GM03348 (cell line): Measurements from ENCODE around the gene SMYD3.
"Not testable (repeated sequence)": the region's sequence is repeated elsewhere in the genome, so short reads cannot be mapped to it uniquely, and the experiment has no call there.

ENCODE experiments used
- DNase-seq: peaks from one replicate; pipeline ENCODE4 v3.0.0; 2012; ENCODE audit warnings: low spot score

SMYD3 gene

DNA sequence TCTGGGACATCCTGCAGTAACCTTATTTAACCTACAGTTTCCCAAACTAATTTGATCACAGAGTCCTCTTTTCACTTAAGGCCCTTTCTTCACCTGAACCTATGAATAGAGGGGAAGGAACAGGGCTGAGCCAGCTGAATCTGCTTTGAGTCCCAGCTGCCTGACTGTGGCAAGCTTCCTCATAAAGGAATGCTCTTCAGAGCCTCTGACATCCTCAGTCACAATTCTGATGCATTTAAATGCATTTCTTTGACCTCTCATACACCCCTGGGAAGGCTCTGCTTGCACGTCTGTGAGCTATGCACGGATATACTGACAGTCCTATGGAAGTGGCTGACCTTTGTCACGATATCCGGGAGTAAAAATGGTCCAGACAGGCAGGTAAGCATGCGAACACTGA lies 673.1 kb downstream of the SMYD3 start:
- DNase-seq = no peak

DNA sequence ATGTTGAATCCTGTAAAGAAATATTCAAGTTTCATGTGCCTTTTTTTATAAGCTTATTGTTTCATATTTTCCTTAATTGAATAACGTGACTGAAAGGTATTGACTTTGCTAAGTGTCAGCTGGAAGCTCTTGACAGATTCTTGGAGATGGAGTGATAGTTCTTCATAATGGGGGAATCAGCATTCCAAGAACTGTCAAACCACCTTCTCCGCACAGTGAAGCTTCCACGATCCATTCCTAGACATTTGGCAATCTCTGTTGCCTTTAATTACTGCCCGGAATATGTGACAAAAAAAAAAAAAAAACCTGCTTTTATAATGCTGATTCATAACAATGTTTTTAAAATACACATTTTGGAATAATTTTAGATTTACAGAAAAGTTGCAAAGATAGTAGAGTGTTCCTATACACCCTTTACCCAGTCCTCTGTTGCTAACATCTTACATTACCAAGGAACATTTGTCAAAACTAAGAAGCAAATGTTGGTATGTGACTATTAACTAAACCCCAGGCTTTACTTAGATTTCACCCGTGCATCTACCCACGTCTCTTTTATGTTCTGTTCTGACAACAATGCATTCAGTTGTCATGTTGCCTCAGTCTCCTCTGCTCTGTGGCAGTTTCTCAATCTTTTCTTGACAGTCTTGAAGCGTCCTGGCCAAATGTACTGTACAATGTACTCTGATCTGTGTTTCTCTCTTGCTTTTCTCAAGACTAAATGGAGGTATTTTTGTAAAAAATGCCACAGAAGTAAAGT lies 674.1 kb downstream of the SMYD3 start:
- no peak for DNase-seq

DNA sequence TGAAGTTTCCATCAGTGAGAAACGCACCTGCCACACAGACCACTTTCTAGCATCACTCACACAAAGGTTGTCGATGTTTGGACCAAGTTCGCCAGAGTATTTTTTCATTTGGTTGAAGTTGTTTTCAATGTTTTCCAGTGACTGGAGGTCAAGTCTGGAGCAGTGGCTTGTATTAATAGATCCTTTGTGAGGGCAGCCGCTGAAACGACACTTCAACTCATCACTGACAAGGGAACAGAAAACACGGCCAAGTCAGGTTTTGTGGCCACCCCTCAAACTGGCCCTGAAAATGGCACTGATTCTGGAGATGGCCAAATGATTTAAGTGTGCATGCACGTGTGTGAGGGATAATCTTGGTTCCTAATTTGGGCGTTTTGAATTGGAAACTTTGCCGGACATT lies 675.6 kb downstream of the SMYD3 start:
- no peak for DNase-seq

DNA sequence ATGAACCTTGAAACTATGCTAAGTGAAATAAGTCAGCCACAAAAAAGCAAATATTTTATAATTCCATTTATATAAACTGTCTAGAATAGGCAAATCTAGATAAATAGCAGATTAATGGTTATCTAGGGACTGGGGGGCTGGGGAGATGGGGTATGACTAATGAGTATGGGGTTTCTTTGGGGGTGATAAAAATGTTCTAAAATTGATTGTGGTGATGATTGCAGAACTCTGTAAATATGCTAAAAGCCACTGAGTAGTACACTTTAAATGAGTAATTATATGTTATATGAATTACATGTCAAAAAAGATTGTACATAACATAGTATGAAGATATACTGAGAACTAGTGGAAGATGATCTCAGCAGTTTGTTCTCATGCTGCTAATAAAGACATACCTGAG lies 677.3 kb downstream of the SMYD3 start:
- DNase-seq = no peak

DNA sequence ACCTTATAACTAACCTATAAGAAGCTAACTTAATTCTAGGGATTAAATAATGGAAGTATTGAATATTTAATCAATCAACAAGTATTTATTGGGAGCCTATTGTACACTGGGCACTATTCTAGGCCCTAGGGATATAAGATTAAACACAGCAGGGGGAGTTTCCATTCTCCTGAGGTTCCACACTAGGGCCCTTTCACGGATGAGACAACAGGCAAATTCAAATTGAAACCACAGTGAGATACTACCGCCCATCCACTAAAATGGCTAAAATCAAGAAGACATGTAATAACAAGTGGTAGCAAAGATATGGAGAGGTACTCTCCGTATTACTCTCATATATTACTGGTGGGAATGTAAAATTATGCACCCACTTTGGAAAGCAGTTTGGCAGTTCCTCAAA lies 677.9 kb downstream of the SMYD3 start:
- no peak for DNase-seq

DNA sequence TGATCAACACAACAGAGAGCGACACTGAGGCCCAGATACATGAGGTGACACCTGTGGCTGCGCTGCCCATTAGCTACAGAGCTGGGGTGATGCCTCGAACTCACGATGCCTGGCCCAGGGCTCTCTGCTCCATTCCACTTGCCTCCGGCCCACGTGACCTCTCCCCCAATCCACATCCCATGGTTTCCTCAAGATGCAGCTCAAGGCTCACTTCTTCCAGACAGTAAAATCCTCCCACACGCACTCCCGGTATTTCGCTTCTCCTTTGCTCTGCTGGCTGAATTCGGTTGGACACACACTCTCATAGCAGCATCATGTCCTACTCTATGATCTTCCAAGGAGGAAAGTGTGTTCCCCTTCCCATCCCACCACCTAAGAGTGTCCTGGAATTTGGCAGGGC lies 679.8 kb downstream of the SMYD3 start:
- DNase-seq = no peak

DNA sequence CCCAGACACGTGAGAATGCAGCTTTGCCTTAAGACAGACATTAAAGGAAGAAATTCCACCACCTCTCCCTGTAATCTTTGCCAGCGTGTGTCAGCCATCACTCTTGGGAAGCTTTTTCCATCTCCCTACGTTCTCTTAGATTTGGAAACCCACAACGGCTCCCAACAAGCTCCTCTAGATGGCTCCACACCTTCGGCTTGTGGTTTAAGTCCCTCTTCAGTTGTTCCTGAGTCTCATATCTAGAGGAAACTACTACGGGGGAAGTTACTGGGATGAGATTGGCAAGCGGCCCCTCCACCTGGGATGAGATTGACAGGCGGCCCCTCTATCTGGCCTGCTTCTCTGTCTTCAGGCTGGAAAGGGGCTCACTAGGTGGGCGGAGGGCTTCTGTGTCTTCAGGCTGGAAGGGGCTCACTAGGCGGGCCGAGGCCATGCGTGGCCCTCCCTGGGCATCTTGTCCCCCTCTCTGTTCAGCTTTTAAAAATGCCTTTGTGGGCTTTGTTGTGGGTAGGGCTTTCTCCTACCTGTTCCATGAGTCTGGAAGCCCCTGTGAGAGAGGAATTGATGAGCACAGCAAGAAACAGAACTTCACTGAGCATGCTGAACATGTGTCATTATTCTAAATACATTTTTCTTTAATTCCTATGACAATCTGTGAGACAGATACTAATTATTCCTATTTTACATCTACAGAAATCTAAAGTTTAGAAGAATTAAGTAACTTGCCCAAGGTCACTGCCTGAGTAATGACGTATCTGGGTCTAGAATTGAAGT lies 681.8 kb downstream of the SMYD3 start:
- peak; percentile 59 for DNase-seq

DNA sequence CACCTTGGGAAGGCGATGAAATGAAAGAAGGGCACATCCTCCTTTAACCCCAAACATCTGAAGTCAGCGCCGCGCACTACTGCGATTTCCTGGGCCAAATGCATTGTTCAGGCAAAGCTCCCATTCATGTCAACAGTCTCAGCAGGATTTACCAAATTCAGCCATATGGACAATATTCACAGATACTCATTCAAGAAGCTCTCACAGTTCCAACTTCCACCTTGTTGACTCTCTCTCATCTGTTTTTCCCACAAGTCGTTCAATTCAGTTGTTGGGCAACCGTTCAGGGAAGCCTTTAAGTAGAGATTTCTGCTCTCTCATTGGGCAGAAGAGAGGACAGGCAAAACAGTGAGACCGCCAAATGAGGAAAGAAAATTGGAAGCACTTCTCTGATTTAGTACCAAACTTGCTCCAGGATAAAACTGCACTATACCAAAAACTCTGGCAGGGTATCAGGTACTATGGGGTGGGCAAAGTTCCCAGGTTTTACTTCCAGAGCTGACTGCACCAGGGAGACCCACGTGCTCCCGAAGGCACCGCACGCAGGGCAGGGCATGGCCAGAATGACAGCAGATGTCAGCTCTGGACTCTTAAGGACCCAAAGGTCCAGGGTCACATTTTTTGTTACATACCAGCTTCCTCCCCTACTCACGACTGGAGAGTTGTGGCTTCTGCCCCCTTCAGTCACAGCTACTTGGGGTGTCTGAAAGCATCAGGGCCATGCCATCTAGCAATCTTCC lies 683.5 kb downstream of the SMYD3 start:
- DNase-seq = no peak

DNA sequence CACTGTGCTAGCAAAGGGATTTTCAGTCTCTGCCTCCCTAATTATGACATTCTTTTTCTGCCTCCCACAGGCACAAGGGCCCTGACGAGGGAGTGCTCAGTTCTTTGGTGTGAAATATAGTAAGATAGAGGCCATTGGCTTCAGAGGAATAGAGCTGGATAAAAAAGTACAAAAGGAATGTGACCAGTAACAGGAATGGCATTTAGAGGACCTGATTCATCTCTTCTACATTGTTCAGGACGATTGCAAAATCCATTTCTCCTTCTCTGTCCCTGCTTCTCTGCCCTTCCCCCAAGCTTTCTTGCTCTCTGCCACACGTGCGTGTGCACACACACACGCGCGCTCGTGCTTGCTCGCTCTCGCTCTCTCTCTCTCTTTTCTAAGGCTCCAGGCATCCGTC lies 684.1 kb downstream of the SMYD3 start:
- DNase-seq = peak; percentile 93

DNA sequence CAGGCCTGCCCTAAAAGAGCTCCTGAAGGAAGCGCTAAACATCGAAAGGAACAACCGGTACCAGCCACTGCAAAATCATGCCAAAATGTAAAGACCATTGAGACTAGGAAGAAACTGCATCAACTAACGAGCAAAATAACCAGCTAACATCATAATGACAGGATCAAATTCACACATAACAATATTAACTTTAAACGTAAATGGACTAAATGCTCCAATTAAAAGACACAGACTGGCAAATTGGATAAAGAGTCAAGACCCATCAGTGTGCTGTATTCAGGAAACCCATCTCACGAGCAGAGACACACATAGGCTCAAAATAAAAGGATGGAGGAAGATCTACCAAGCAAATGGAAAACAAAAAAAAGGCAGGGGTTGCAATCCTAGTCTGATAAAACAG lies 688.7 kb downstream of the SMYD3 start:
- not testable (repeated sequence) for DNase-seq

DNA sequence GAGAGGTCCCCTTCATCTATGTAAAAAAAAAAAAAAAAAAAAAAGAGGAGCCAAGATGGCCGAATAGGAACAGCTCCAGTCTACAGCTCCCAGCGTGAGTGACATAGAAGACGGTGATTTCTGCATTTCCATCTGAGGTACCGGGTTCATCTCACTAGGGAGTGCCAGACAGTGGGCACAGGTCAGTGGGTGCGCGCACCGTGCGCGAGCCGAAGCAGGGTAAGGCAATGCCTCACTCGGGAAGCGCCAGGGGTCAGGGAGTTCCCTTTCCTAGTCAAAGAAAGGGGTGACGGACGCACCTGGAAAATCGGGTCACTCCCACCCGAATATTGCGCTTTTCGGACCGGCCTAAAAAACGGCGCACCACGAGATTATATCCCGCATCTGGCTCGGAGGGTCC lies 690.6 kb downstream of the SMYD3 start:
- DNase-seq = not testable (repeated sequence)

DNA sequence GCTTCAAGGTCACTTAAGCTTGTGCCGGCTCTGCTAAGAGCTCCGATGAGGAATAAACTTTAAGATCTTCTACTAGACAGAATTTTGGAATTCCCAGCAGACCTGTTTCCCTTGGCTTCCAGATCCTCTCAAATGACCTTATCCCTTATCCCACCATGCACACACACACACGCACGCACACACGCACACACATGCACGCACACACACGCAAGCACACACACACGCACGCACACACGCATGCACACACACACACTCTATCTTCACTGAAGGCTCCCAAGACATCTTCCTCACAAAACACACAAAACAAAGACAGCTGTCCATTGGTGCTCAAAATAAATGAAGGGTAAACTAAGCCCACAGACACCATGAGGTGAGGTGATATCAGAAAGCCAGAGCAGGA lies 692.4 kb downstream of the SMYD3 start:
- DNase-seq = no peak

DNA sequence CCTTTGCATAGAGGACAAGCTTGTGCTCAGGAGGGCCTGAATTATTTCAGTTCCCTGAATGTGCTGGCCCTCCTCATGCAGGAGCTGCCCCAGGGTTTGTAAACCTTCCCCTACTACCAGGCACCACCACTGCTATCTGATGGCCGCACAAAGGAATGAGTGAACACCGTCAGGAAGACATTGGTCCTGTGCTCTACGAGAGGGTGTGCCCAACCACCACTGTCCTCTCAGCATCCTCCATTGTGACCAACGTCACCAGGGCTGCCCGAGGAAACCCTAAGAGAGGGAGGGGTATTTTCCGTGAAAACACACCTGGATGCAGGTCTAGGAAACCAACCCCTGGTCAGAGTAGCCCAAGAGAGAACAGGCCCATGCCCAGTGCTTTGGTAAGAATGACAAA lies 694.8 kb downstream of the SMYD3 start:
- no peak for DNase-seq

DNA sequence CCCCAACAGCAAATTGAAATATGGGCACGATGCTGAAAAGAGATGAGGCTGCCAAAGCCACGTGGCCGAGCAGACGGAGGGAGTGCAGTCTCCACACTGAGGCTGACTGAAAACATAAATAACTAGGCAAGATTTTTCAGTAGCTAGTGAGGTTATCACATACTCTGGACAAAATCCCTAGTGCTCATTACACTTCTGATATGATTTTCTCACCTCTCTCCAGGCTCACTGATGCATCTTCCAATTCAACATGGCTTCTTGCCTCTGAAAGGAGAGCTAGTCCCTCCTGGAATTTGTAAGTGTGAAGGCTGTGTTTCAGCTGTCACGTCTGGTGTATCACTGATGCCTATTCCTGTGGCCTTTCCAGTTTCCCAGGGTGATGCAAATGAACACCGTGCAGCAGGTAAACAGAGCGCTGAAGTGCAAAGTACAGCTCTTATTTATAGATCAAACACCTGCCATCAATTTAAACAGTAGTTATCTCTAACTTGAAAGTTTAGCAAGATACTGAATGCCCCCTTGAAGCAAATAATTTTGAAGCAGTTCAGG lies 696.2 kb downstream of the SMYD3 start:
- no peak for DNase-seq

DNA sequence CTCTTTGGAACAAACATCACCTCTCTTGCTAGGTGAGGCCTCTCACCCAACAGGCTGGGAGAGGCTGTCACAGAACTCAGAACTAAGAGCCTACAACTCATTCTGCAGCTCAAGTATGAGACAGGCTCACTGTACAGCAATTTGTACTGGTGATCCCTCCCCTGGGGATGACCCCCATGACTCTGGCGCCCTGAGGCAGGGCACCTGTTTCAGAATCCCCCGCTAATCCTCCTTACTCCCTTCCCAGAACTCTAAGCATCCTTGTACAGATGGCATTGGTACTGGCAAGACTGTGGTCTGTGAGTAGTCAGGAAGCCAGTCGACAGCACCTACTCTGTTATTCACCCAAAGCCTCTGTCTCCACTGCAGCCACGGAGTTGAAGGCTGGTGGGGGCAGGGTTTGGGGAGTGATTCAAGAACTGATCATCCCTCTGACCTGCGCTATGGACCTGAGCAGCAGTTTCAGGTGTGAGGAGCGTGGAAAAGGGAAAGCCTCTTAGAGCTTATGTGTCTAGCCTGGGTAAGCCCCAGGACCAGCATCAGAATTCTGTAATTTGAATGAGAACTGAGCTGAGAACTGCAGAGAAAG lies 696.8 kb downstream of the SMYD3 start:
- DNase-seq = no peak

DNA sequence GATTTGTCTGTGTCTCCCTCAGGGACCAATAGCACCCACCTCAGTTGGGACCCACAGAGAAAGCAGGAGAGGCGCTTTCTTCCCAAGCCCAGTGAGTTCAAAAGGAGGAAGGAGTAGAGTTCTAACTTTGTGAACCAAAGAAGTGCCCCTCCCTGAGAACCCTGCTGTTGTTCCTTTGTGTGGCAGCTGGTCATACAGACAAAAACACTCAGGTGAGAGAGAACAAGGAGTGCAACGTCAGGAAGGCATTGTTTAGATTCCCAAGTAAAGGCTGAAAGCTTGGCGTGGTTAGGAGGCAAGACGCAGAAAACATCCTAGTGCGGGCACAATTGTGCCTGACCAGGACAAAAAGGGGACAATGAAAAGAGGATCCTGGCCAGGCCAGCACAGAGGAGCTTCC lies 697.7 kb downstream of the SMYD3 start:
- no peak for DNase-seq

DNA sequence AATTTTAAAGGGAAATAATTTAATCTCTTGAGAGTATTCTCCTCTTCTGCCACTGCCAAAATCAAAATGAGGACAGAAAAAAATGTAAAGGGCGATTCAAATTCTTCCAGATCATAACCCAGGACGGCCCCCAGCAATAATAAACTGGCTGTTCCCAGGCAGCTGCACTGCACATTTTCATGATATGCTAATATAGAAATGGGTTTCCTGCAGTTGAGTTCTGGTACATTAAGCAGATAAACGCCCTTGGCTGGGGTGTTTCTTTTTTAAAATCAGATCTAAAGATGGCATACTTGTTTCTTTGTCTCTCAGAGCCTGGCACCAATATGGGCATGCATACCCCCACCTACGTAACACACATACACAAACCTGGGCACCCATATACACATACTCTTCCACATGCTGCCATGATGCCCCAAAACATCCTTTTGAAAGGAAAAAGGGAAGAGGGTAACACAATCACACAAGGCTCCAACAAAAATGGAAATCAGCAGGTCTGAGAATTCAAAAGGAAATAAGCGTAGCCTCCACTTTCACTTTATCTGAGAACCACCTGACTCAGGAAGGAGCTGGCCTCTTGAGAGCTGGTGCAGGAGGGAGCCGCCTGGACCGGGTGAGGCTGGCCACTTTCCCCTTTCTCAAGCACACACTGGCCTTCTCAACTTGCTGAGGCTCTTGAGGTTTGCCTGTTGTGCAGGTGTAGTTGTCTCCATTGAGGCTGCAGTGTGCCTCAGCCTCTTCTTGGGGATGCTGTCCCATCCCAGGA lies 698.9 kb downstream of the SMYD3 start:
- DNase-seq = no peak

DNA sequence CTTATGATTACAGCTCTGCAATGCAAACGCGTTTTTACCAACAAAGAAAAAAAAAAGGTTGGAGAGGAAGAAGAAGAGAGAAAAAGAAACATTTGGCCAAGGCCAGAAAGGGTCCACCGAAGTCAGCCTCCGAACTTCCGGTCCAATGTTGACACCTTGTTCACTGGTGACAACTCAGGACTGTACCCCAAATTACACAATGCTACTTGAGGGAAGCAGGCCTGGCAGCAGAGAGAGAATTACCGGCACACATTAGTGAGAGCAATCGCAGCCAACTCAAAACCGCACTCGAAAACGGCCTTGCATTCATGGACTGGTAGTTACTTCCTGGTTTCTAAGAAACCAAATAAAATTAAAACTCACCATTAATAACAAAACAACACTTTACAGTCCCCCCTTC lies 699.8 kb downstream of the SMYD3 start:
- peak; percentile 48 for DNase-seq

DNA sequence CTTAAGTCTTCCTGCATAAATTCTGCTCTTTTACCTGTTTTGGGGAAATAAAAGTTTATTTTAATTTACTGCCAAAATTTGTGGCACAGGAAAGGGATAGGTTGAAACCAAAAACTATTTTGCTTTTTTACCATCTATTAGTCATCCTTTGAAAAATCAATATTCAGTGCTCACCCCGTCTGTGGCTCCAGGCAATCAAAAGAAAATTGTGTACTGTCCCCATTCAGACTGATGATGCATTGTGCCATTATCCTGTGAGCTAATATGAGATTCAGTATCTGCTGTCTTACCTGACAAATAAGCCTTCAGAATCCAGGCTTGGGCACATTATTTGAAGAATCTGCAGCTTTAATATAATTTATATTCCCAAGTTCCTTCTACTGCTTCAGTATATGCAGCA lies 701.5 kb downstream of the SMYD3 start:
- DNase-seq = no peak

DNA sequence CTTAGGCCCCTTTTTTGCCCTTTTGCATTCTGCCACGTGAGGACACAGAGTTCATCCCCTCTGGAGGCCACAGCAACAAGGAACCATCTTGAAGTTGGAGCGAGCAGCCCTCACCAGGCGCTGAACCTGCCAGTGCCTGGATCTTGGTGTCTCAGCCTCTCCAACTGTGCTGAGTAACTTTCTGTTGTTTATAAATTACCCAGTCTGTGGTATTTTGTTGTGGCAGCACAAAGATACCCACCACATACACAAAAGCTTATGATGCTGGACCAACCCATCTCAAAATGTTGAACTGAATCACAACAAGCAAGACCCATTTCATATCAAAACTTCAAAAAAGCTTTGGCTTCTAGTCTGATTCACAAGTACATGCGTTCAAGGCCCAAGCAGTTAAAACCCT lies 702.4 kb downstream of the SMYD3 start:
- DNase-seq = no peak

DNA sequence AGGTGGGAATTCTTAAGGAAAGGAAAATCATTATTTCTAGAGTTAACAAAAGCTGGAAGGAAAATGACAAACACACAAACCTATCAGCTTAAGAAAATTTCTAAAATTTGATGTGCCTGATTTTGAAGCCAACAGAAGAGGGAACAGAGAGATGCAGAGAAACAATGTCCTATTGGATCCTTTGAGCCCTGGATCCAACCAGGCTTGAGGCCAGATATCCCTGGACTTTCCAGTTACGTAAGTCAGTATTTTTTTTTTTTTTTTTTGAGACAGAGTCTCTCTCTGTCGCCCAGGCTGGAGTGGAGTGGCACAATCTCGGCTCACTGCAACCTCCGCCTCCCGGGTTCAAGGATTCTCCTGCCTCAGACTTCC lies 703.4 kb downstream of the SMYD3 start:
- DNase-seq = no peak
